NCI-H1436 (cell line): ENCODE results near the gene C12orf54.
"Not testable (repeated sequence)": the region's sequence is repeated elsewhere in the genome, so short reads cannot be mapped to it uniquely, and the experiment has no call there.

Experiments
- DNase-seq: peaks from one replicate; lab custom pipeline; 2025; lab: John Stamatoyannopoulos, UW

C12orf54 gene

GRCh38 chr12:48510111-48510510 lies 27.8 kb downstream of the C12orf54 start:
- no peak for DNase-seq

- no peak for DNase-seq
These were observed 30.6 kb downstream of the C12orf54 start for GRCh38 chr12:48512855-48513254.

- DNase-seq = no peak
These were observed 32.4 kb downstream of the C12orf54 start for GRCh38 chr12:48514728-48515127.

DNA sequence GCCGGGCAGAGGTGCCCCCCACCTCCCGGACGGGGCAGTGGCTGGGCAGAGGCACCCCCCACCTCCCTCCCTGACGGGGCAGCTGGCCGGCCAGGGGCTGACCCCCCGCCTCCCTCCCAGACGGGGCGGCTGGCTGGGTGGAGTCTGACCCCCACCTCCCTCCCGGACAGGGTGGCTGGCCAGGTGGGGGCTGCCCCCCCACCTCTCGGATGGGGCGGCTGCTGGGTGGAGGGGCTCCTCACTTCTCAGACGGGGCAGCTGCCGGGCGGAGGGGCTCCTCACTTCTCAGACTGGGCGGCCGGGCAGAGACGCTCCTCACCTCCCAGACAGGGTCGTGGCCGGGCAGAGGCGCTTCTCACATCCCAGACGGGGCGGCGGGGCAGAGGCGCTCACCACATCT lies 38.1 kb downstream of the C12orf54 start:
- DNase-seq = not testable (repeated sequence)

GRCh38 chr12:48525332-48525731 lies 43.0 kb downstream of the C12orf54 start, which contains the start of gene OR8S1:
TSS of gene OR8S1 (plus strand) at chr12:48525632. CDS start at chr12:48525632, 0 bp downstream.
- no peak for DNase-seq

- no peak for DNase-seq
These were observed 45.8 kb downstream of the C12orf54 start for GRCh38 chr12:48527891-48528670.

DNA sequence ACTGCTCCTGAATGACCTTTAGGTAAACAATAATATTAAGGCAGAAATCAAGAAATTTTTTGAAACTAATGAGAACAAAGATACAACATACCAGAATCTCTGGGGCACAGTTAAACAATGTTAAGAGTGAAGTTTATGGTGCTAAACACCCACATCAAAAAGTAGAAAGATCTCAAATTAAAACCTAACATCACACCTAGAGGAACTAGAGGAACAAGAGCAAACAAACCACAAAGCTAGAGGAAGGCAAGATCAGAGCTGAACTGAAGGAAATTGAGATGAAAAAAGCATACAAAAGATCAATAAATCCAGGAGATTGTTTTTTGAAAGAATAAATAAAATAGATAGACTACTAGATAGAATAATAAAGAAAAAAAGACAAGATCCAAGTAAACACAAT lies 50.3 kb downstream of the C12orf54 start:
- DNase-seq = no peak

DNA sequence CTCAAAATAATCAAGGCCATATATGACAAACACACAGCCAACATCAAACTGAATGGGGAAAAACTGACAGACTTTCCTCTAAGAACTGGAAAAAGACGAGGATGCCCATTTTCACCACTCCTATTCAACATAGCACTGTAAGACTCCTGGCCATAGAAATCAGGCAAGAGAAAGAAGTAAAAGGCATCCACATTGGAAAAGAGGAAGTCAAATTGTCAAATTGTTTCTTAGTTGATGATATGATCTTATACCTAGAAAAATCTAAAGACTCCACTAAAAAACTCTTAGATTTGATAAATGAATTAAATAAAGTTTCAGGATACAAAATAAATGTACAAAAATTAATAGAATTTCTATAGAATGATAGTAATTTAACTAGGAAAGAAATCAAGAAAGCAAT lies 54.3 kb downstream of the C12orf54 start:
- DNase-seq = no peak

GRCh38 chr12:48542300-48542928 lies 60.1 kb downstream of the C12orf54 start:
- DNase-seq = no peak

DNA sequence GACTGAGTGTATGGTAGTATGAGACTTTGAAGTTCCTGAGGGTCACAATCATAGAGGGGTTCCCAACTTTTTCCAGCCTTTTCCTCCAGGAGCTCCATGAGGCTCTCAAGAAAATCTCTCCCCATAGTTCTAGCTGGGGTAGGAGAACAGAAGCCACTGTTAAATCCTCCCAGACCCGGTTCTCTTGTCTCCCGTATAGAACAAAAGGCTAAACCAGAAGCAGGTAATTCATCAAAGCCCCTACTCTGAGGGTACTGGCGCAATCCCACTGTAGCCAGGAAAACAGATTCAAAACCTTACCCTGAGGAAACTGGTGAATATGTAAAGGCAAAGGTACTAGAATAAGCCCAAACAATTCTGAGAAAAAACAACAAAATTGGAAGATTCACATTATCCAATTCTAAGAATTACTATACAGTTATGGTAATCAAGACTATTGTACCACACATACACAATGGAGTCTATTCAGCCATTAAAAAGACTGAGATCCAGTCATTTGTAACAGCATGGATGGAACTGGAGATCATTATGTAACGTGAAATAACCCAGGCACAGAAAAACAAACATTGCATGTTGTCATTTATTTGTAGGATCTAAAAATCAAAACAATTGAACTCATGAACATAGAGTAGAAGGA lies 63.7 kb downstream of the C12orf54 start:
- no peak for DNase-seq
